ENCODE data around the gene TSHZ2.

DNA sequence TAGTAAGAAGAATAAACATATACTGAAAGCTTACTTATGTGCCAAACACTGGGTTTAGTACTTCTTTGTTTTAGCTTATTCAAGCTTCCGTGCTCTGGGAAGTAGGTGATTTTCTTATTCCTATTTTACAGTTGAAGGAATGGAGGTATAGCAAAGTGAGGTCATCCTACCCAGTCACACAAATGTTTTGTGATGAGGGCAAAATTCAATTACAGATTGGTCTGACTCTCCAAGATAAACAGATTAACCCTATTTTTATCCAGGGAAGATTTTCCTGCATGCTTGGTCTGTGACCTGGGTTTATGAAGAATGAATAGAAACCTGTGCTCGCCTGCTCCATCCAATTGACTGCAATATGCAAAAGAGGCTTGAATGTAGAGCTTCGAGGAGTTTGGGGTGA is 311.4 kb downstream of the TSHZ2 start:
- no peak for TF ChIP-seq RAD21 (IDR thresholded peaks at IDR 0.05; ENCODE audit: low read depth)
- TF ChIP-seq CTCF (IDR thresholded peaks at IDR 0.05 in 2 of 3, conservative IDR thresholded peaks at IDR 0.05 in 1 of 3; ENCODE audit: borderline replicate concordance in 1 of 3, insufficient read depth in 1 of 3, low read depth in 2 of 3, low read length in 2 of 3) = no peak
- TF ChIP-seq EZH2phosphoT487 (IDR thresholded peaks at IDR 0.05; ENCODE audit: borderline replicate concordance) = no peak

Measured in HCT116 (cell line).